ENCODE data around the gene CALN1.

GRCh38 chr7:72405871-72406270 is 6.3 kb downstream of the CALN1 start:
- no peak for TF ChIP-seq CTCF (IDR thresholded peaks at IDR 0.05)
- no peak for TF ChIP-seq POLR2AphosphoS5 (IDR thresholded peaks at IDR 0.05)
